ENCODE measurements around the gene SAMD14.

DNA sequence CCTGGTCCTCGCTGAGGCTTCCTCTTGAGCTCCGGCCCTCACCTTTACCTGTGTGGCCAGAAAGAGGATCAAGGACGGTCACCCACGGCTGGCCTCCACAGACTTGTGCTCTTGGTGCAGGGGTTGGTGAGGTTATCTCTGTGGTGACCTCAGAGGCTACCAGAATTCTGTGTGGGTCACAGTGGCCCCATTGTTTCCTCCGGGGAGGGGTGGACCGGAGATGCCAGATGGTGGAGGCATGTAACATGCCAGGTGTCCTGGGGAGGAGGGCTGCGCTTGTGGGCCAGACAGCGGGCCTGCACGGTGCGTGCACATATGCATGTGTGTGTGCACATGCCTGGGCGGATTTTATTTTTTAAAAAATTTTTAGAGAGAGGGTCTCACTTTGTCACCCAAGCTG lies 42.2 kb upstream of the SAMD14 start:
- TF ChIP-seq, protein P1, sequence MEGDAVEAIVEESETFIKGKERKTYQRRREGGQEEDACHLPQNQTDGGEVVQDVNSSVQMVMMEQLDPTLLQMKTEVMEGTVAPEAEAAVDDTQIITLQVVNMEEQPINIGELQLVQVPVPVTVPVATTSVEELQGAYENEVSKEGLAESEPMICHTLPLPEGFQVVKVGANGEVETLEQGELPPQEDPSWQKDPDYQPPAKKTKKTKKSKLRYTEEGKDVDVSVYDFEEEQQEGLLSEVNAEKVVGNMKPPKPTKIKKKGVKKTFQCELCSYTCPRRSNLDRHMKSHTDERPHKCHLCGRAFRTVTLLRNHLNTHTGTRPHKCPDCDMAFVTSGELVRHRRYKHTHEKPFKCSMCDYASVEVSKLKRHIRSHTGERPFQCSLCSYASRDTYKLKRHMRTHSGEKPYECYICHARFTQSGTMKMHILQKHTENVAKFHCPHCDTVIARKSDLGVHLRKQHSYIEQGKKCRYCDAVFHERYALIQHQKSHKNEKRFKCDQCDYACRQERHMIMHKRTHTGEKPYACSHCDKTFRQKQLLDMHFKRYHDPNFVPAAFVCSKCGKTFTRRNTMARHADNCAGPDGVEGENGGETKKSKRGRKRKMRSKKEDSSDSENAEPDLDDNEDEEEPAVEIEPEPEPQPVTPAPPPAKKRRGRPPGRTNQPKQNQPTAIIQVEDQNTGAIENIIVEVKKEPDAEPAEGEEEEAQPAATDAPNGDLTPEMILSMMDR (IDR thresholded peaks at IDR 0.05 in 4 of 5, conservative IDR thresholded peaks at IDR 0.05 in 1 of 5), result no peak
- TF ChIP-seq POLR2A (IDR thresholded peaks at IDR 0.05), result no peak
